ENCODE measurements around the gene ABCB7. TPM values are rescaled to one million over a fixed set of nuclear protein-coding genes. Genes with fewer than 3 reads are reported as not detected.

ABCB7 gene
- polyA plus RNA-seq, 1 donor (not counting 4 experiments of a cell fraction or from before 2014, with no cell fraction given) = 21.3 TPM

GRCh38 chrX:75061701-75062100 is 94.4 kb downstream of the ABCB7 start:
- H3K36me3 ChIP-seq (ENCODE audit: control insufficient read depth in 2 of 2, extremely low read depth in 1 of 2, insufficient read depth in 2 of 2, low read length in 2 of 2) = no peaks in the 10 kb centered on the region
- no peak overlapping the region for H2AFZ ChIP-seq (ENCODE audit: control insufficient read depth, low read length)
- no peaks in the 10 kb centered on the region for H3K4me1 ChIP-seq (ENCODE audit: control insufficient read depth, extremely low read depth, insufficient read depth, low read length)
- no peaks in the 10 kb centered on the region for H3K79me2 ChIP-seq (ENCODE audit: control insufficient read depth, insufficient read depth, low read length)
- no peak overlapping the region for H3K4me3 ChIP-seq (ENCODE audit: control insufficient read depth in 2 of 3, extremely low read depth in 1 of 3, insufficient read depth in 2 of 3, low read depth in 1 of 3, low read length in 3 of 3)
- H4K20me1 ChIP-seq (ENCODE audit: control insufficient read depth, extremely low read depth, insufficient read depth, low read length) = no peaks in the 10 kb centered on the region
- FAIRE-seq (no peak), DNase-seq (ENCODE audit: low read depth, low spot score) (no peak)
- TF ChIP-seq, protein P1, sequence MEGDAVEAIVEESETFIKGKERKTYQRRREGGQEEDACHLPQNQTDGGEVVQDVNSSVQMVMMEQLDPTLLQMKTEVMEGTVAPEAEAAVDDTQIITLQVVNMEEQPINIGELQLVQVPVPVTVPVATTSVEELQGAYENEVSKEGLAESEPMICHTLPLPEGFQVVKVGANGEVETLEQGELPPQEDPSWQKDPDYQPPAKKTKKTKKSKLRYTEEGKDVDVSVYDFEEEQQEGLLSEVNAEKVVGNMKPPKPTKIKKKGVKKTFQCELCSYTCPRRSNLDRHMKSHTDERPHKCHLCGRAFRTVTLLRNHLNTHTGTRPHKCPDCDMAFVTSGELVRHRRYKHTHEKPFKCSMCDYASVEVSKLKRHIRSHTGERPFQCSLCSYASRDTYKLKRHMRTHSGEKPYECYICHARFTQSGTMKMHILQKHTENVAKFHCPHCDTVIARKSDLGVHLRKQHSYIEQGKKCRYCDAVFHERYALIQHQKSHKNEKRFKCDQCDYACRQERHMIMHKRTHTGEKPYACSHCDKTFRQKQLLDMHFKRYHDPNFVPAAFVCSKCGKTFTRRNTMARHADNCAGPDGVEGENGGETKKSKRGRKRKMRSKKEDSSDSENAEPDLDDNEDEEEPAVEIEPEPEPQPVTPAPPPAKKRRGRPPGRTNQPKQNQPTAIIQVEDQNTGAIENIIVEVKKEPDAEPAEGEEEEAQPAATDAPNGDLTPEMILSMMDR (optimal IDR thresholded peaks at IDR 0.05 in 1 of 3, IDR thresholded peaks at IDR 0.05 in 1 of 3, conservative IDR thresholded peaks at IDR 0.05 in 1 of 3; ENCODE audit: extremely low read depth in 1 of 3, insufficient read depth in 2 of 3, low read length in 3 of 3) = no peak
- no peak for TF ChIP-seq EZH2 (IDR thresholded peaks at IDR 0.05; ENCODE audit: low read length)
- dilution Hi-C loops (cut with MboI; ENCODE audit: extremely low pct_ligation_motif_present, low sequenced_read_pairs) = no loop called here
- no peaks in the 10 kb centered on the region for H3K9me3 ChIP-seq (ENCODE audit: control insufficient read depth, low read depth, low read length)
- no peak overlapping the region for H3K27ac ChIP-seq (ENCODE audit: control insufficient read depth, insufficient read depth, low read length)
- no peak overlapping the region for H3K4me2 ChIP-seq (ENCODE audit: control insufficient read depth, extremely low read depth, insufficient read depth, low read depth, low read length)
- H3K9ac ChIP-seq (ENCODE audit: control insufficient read depth, extremely low read depth, insufficient read depth, low read length) = no peak overlapping the region
- H3K9me1 ChIP-seq (ENCODE audit: control insufficient read depth, extremely low read depth, insufficient read depth, low read length) = no peaks in the 10 kb centered on the region
- no peaks in the 10 kb centered on the region for H3K27me3 ChIP-seq (ENCODE audit: control insufficient read depth, extremely low read depth, insufficient read depth, low read length)

GRCh38 chrX:75051047-75051446 is 105.0 kb downstream of the ABCB7 start:
- FAIRE-seq (no peak), DNase-seq (ENCODE audit: low read depth, low spot score) (no peak)
- Histone ChIP-seq H4K20me1 (ENCODE audit: control insufficient read depth, extremely low read depth, insufficient read depth, low read length) (no peaks in the 10 kb centered on the region), H3K27me3 (ENCODE audit: control insufficient read depth, extremely low read depth, insufficient read depth, low read length) (no peaks in the 10 kb centered on the region), H3K4me2 (ENCODE audit: control insufficient read depth, extremely low read depth, insufficient read depth, low read depth, low read length) (no peak overlapping the region), H3K79me2 (ENCODE audit: control insufficient read depth, insufficient read depth, low read length) (no peaks in the 10 kb centered on the region), H3K9ac (ENCODE audit: control insufficient read depth, extremely low read depth, insufficient read depth, low read length) (no peak overlapping the region), H3K4me3 (ENCODE audit: control insufficient read depth in 2 of 3, extremely low read depth in 1 of 3, insufficient read depth in 2 of 3, low read depth in 1 of 3, low read length in 3 of 3) (no peak overlapping the region), H2AFZ (ENCODE audit: control insufficient read depth, low read length) (no peak overlapping the region), H3K36me3 (ENCODE audit: control insufficient read depth in 2 of 2, extremely low read depth in 1 of 2, insufficient read depth in 2 of 2, low read length in 2 of 2) (no peaks in the 10 kb centered on the region), H3K9me3 (ENCODE audit: control insufficient read depth, low read depth, low read length) (no peaks in the 10 kb centered on the region), H3K27ac (ENCODE audit: control insufficient read depth, insufficient read depth, low read length) (no peak overlapping the region), H3K9me1 (ENCODE audit: control insufficient read depth, extremely low read depth, insufficient read depth, low read length) (no peaks in the 10 kb centered on the region), H3K4me1 (ENCODE audit: control insufficient read depth, extremely low read depth, insufficient read depth, low read length) (no peaks in the 10 kb centered on the region)
- TF ChIP-seq EZH2 (IDR thresholded peaks at IDR 0.05; ENCODE audit: low read length) = no peak
- TF ChIP-seq, protein P1 (optimal IDR thresholded peaks at IDR 0.05 in 1 of 3, IDR thresholded peaks at IDR 0.05 in 1 of 3, conservative IDR thresholded peaks at IDR 0.05 in 1 of 3; ENCODE audit: extremely low read depth in 1 of 3, insufficient read depth in 2 of 3, low read length in 3 of 3) = no peak
- dilution Hi-C loops (cut with MboI; ENCODE audit: extremely low pct_ligation_motif_present, low sequenced_read_pairs) = no loop called here

All from keratinocyte (primary cell).